ENCODE measurements around the gene CALN1.

DNA sequence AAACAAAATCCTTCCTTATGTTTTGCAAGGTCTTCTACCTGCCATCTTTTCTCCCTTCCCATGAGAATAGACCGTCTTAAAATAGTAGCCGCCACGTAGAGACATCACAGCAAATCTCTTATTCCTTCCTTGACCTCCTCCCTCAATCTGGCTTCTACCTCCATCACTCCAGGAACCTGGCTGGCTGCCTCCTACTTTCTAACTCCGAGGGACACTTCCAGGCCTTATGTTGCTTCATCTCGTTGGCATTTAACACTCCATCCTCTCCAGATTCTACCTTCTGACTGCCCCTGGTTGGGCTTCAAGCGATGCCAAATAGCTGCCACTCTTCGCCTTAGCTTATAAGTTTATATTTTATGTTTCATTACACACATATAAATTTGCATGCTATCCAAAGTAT is 26.4 kb upstream of the CALN1 start:
- TF ChIP-seq, protein P1, sequence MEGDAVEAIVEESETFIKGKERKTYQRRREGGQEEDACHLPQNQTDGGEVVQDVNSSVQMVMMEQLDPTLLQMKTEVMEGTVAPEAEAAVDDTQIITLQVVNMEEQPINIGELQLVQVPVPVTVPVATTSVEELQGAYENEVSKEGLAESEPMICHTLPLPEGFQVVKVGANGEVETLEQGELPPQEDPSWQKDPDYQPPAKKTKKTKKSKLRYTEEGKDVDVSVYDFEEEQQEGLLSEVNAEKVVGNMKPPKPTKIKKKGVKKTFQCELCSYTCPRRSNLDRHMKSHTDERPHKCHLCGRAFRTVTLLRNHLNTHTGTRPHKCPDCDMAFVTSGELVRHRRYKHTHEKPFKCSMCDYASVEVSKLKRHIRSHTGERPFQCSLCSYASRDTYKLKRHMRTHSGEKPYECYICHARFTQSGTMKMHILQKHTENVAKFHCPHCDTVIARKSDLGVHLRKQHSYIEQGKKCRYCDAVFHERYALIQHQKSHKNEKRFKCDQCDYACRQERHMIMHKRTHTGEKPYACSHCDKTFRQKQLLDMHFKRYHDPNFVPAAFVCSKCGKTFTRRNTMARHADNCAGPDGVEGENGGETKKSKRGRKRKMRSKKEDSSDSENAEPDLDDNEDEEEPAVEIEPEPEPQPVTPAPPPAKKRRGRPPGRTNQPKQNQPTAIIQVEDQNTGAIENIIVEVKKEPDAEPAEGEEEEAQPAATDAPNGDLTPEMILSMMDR (IDR thresholded peaks at IDR 0.05) = no peak
- no peak for TF ChIP-seq POLR2A (IDR thresholded peaks at IDR 0.05)

Data from heart left ventricle (tissue), 13 donors.